Activated T-cell treated with anti-CD3 and anti-CD28 coated beads for 4 hours (primary cell): ENCODE measurements around the gene FBL.
"Not testable (repeated sequence)": the region's sequence is repeated elsewhere in the genome, so short reads cannot be mapped to it uniquely, and the experiment has no call there.

Experiments
- DNase-seq: peaks from one replicate; pipeline ENCODE4 v3.0.0-alpha.2; 2020

The FBL gene

GRCh38 chr19:39875401-39875864, 29.3 kb upstream of the FBL start:
- DNase-seq: not testable (repeated sequence)

GRCh38 chr19:39874404-39874803, 28.2 kb upstream of the FBL start:
- DNase-seq: no peak

GRCh38 chr19:39873385-39873784, 27.2 kb upstream of the FBL start:
- DNase-seq: no peak

- DNase-seq: no peak
Observed at GRCh38 chr19:39871886-39872866, 26.0 kb upstream of the FBL start.

GRCh38 chr19:39871362-39871761, 25.2 kb upstream of the FBL start:
- DNase-seq: no peak

GRCh38 chr19:39870171-39870971, 24.2 kb upstream of the FBL start:
- DNase-seq: no peak

- DNase-seq: no peak
Observed at GRCh38 chr19:39867952-39868351, 21.8 kb upstream of the FBL start.

GRCh38 chr19:39867133-39867532, 21.0 kb upstream of the FBL start:
- DNase-seq: no peak

- no peak for DNase-seq
Observed at GRCh38 chr19:39865953-39866352, 19.8 kb upstream of the FBL start.

GRCh38 chr19:39865186-39865585, 19.0 kb upstream of the FBL start:
- no peak for DNase-seq

- DNase-seq: no peak
Observed at GRCh38 chr19:39864118-39864517, 17.9 kb upstream of the FBL start.

- no peak for DNase-seq
Observed at GRCh38 chr19:39858541-39858940, 12.4 kb upstream of the FBL start.

- no peak for DNase-seq
Observed at GRCh38 chr19:39852882-39853281, 6.7 kb upstream of the FBL start.

GRCh38 chr19:39850892-39851291, 4.7 kb upstream of the FBL start:
- DNase-seq: no peak

GRCh38 chr19:39848392-39848791, 2.2 kb upstream of the FBL start:
- no peak for DNase-seq

- DNase-seq: no peak
Observed at GRCh38 chr19:39847525-39847924, 1.3 kb upstream of the FBL start.

GRCh38 chr19:39846678-39847486, 703 bp upstream of the FBL start:
- DNase-seq: no peak

- no peak for DNase-seq
Observed at GRCh38 chr19:39845584-39845932, 621 bp downstream of the FBL start.

- no peak for DNase-seq
Observed at GRCh38 chr19:39845172-39845571, 1.0 kb downstream of the FBL start.

GRCh38 chr19:39843919-39844793, 2.0 kb downstream of the FBL start:
- DNase-seq: no peak

- no peak for DNase-seq
Observed at GRCh38 chr19:39842693-39843435, 3.3 kb downstream of the FBL start.
